Measurements from ENCODE around the gene APBA2.

Gene APBA2

DNA sequence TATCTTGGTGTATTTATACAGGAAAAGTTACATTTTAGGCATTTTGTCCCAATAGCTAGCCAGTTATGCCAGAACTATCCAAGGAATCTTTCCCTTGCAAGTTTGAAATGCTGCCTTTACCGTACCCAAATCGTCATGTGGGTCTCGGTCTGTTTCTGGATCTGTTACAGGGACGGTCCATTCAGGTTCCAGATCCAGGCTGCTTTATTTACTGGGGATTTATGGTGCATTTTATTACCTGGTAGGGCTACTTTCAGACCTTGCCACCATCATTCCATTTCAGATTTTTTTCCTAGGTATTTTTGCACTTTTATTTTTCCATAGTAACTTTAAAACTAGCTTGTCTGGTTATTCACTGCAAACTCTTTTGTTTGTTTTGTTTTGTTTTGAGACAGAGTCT is 197.4 kb downstream of the APBA2 start:
- Histone ChIP-seq H3K18ac (ENCODE audit: low read depth in 1 of 2, low read length in 2 of 2) (no peak overlapping the region), H3K9ac (ENCODE audit: low read length) (no peak overlapping the region), H3K4me2 (ENCODE audit: low read length, poor library complexity, severe bottlenecking) (no peak overlapping the region), H3K27ac (ENCODE audit: low read length, poor library complexity, severe bottlenecking) (no peak overlapping the region), H3K4ac (ENCODE audit: low read depth in 1 of 2, low read length in 2 of 2) (no peak overlapping the region), H3K4me3 (ENCODE audit: insufficient read depth in 1 of 2, low read depth in 1 of 2, low read length in 2 of 2) (no peak overlapping the region), H2BK120ac (ENCODE audit: low read depth, low read length) (no peak overlapping the region), H2AK5ac (ENCODE audit: low read length, severe bottlenecking) (no peak overlapping the region), H3K79me1 (replicated peaks; ENCODE audit: low read length, poor library complexity, severe bottlenecking) (no peaks in the 10 kb centered on the region), H4K91ac (ENCODE audit: low read length) (no peak overlapping the region), H3K9me3 (ENCODE audit: control insufficient read depth, low read length) (no peaks in the 10 kb centered on the region), H2AFZ (ENCODE audit: low read depth, low read length) (no peak overlapping the region), H3K14ac (ENCODE audit: low read length in 2 of 2) (no peak overlapping the region), H3K27me3 (ENCODE audit: control insufficient read depth in 1 of 2, insufficient read depth in 1 of 2, low read length in 2 of 2) (peaks cover 0 to under 1% of the 10 kb centered on the region in 2 experiments), H3K4me1 (ENCODE audit: control insufficient read depth, insufficient read depth, low read depth, low read length) (no peaks in the 10 kb centered on the region), H2BK12ac (ENCODE audit: low read length in 2 of 2) (no peak overlapping the region), H3K36me3 (ENCODE audit: control insufficient read depth in 1 of 2, insufficient read depth in 2 of 2, low read depth in 1 of 2, low read length in 2 of 2) (no peaks in the 10 kb centered on the region), H2BK15ac (ENCODE audit: low read depth, poor library complexity, severe bottlenecking) (no peak overlapping the region), H4K8ac (ENCODE audit: low read length) (no peak overlapping the region), H2BK5ac (ENCODE audit: low read depth, low read length, poor library complexity, severe bottlenecking) (no peak overlapping the region), H3K23ac (ENCODE audit: low read length in 2 of 2) (no peak overlapping the region)
- no peak for DNase-seq
- WGBS, result 95% methylated on average over 4 of the region's 4 CpGs

DNA sequence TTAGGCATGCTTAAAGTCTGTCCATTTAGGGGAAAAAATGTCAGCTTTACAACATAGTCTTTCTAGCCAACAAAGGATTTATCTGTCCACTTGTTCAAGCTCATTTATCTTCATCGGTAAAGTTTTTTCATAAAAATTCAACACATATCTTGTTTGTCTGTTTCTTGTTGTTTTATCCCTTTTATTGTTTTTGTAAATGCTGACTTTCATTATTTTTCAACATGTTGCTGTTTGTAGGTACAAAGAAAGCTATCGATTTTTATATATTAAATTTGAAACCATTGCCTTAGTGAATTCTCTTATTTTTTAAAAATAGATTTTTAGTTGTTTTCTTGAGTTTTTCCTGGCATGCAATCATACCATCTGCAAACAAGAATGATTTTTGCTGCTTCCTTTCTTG is 198.1 kb downstream of the APBA2 start:
- no peak overlapping the region for H3K4ac ChIP-seq (ENCODE audit: low read depth in 1 of 2, low read length in 2 of 2)
- no peak overlapping the region for H4K91ac ChIP-seq (ENCODE audit: low read length)
- H2BK12ac ChIP-seq (ENCODE audit: low read length in 2 of 2), result no peak overlapping the region
- H3K4me3 ChIP-seq (ENCODE audit: insufficient read depth in 1 of 2, low read depth in 1 of 2, low read length in 2 of 2), result no peak overlapping the region
- no peak overlapping the region for H4K8ac ChIP-seq (ENCODE audit: low read length)
- no peaks in the 10 kb centered on the region for H3K9me3 ChIP-seq (ENCODE audit: control insufficient read depth, low read length)
- no peak for DNase-seq
- H3K27me3 ChIP-seq (ENCODE audit: control insufficient read depth in 1 of 2, insufficient read depth in 1 of 2, low read length in 2 of 2), result peaks cover 0 to 6% of the 10 kb centered on the region in 2 experiments
- no peaks in the 10 kb centered on the region for H3K79me1 ChIP-seq (replicated peaks; ENCODE audit: low read length, poor library complexity, severe bottlenecking)
- H2BK15ac ChIP-seq (ENCODE audit: low read depth, poor library complexity, severe bottlenecking), result no peak overlapping the region
- no peak overlapping the region for H3K27ac ChIP-seq (ENCODE audit: low read length, poor library complexity, severe bottlenecking)
- no peaks in the 10 kb centered on the region for H3K4me1 ChIP-seq (ENCODE audit: control insufficient read depth, insufficient read depth, low read depth, low read length)
- no peak overlapping the region for H3K14ac ChIP-seq (ENCODE audit: low read length in 2 of 2)
- no peak overlapping the region for H2AFZ ChIP-seq (ENCODE audit: low read depth, low read length)
- H3K4me2 ChIP-seq (ENCODE audit: low read length, poor library complexity, severe bottlenecking), result no peak overlapping the region
- H2BK120ac ChIP-seq (ENCODE audit: low read depth, low read length), result no peak overlapping the region
- no peak overlapping the region for H3K18ac ChIP-seq (ENCODE audit: low read depth in 1 of 2, low read length in 2 of 2)
- H2BK5ac ChIP-seq (ENCODE audit: low read depth, low read length, poor library complexity, severe bottlenecking), result no peak overlapping the region
- no peak overlapping the region for H3K9ac ChIP-seq (ENCODE audit: low read length)
- H2AK5ac ChIP-seq (ENCODE audit: low read length, severe bottlenecking), result no peak overlapping the region
- WGBS, result no CpG with 5 or more reads among the region's 2 CpGs
- H3K36me3 ChIP-seq (ENCODE audit: control insufficient read depth in 1 of 2, insufficient read depth in 2 of 2, low read depth in 1 of 2, low read length in 2 of 2), result no peaks in the 10 kb centered on the region
- H3K23ac ChIP-seq (ENCODE audit: low read length in 2 of 2), result no peak overlapping the region

DNA sequence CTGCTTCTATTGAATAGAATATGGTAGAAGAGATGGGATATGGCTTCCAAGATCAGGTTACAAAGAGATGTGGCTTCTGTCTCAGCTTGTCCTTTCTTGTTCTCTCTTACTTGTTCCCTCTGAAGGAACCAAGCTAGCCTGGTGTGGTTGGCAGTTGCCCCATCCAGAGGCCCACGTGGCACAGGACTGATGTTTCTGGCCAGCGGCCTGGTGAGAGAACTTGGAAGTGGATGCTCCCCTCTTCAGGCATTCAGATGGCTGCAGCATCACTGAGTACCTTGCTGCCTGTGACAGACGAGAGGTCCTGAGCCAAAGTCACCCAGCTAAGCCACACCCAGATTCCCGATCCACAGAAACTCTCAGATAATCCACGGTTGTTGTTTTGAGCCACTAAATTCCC is 200.2 kb downstream of the APBA2 start:
- H3K4ac ChIP-seq (ENCODE audit: low read depth in 1 of 2, low read length in 2 of 2), result no peak overlapping the region
- no peak overlapping the region for H2BK120ac ChIP-seq (ENCODE audit: low read depth, low read length)
- H3K9me3 ChIP-seq (ENCODE audit: control insufficient read depth, low read length), result no peaks in the 10 kb centered on the region
- no peak overlapping the region for H3K4me2 ChIP-seq (ENCODE audit: low read length, poor library complexity, severe bottlenecking)
- WGBS, result 95% methylated on average over 5 of the region's 5 CpGs
- no peak overlapping the region for H2BK12ac ChIP-seq (ENCODE audit: low read length in 2 of 2)
- H3K27me3 ChIP-seq (ENCODE audit: control insufficient read depth in 1 of 2, insufficient read depth in 1 of 2, low read length in 2 of 2), result peaks cover 0 to 10% of the 10 kb centered on the region in 2 experiments
- no peaks in the 10 kb centered on the region for H3K4me1 ChIP-seq (ENCODE audit: control insufficient read depth, insufficient read depth, low read depth, low read length)
- no peak overlapping the region for H4K91ac ChIP-seq (ENCODE audit: low read length)
- no peak overlapping the region for H3K23ac ChIP-seq (ENCODE audit: low read length in 2 of 2)
- no peak overlapping the region for H2BK5ac ChIP-seq (ENCODE audit: low read depth, low read length, poor library complexity, severe bottlenecking)
- H3K79me1 ChIP-seq (replicated peaks; ENCODE audit: low read length, poor library complexity, severe bottlenecking), result no peaks in the 10 kb centered on the region
- no peaks in the 10 kb centered on the region for H3K36me3 ChIP-seq (ENCODE audit: control insufficient read depth in 1 of 2, insufficient read depth in 2 of 2, low read depth in 1 of 2, low read length in 2 of 2)
- no peak for DNase-seq
- H3K14ac ChIP-seq (ENCODE audit: low read length in 2 of 2), result peak overlapping the region in 1 of 2 experiments; percentile 36
- H2AFZ ChIP-seq (ENCODE audit: low read depth, low read length), result no peak overlapping the region
- no peak overlapping the region for H3K18ac ChIP-seq (ENCODE audit: low read depth in 1 of 2, low read length in 2 of 2)
- H4K8ac ChIP-seq (ENCODE audit: low read length), result peak overlapping the region; percentile 30
- H3K27ac ChIP-seq (ENCODE audit: low read length, poor library complexity, severe bottlenecking), result no peak overlapping the region
- no peak overlapping the region for H2AK5ac ChIP-seq (ENCODE audit: low read length, severe bottlenecking)
- no peak overlapping the region for H2BK15ac ChIP-seq (ENCODE audit: low read depth, poor library complexity, severe bottlenecking)
- H3K4me3 ChIP-seq (ENCODE audit: insufficient read depth in 1 of 2, low read depth in 1 of 2, low read length in 2 of 2), result no peak overlapping the region
- no peak overlapping the region for H3K9ac ChIP-seq (ENCODE audit: low read length)

DNA sequence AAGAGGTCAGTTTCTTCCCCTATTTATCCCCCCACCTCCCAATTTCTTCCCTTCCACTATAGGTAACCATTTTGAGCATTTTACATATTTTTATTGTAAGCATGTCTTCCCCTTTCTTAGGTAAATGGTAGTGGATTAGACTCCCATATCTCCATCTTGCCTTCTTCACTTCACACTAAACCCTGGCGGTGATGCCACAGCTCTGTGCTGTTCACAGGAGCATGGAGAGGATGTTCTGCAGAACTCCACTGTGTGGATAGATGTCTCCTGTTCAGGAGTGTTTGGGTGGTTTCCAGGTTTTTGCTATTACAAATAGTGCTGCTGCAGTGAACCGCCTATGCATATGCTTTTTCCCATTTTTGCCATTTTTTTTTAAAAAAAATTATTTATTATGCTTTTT is 201.1 kb downstream of the APBA2 start:
- H3K4me3 ChIP-seq (ENCODE audit: insufficient read depth in 1 of 2, low read depth in 1 of 2, low read length in 2 of 2), result no peak overlapping the region
- H3K9ac ChIP-seq (ENCODE audit: low read length), result no peak overlapping the region
- H3K14ac ChIP-seq (ENCODE audit: low read length in 2 of 2), result no peak overlapping the region
- no peak overlapping the region for H2BK15ac ChIP-seq (ENCODE audit: low read depth, poor library complexity, severe bottlenecking)
- H4K91ac ChIP-seq (ENCODE audit: low read length), result no peak overlapping the region
- H3K36me3 ChIP-seq (ENCODE audit: control insufficient read depth in 1 of 2, insufficient read depth in 2 of 2, low read depth in 1 of 2, low read length in 2 of 2), result no peaks in the 10 kb centered on the region
- WGBS, result no CpG with 5 or more reads among the region's 2 CpGs
- DNase-seq, result no peak
- no peak overlapping the region for H3K4ac ChIP-seq (ENCODE audit: low read depth in 1 of 2, low read length in 2 of 2)
- no peak overlapping the region for H2BK12ac ChIP-seq (ENCODE audit: low read length in 2 of 2)
- no peaks in the 10 kb centered on the region for H3K9me3 ChIP-seq (ENCODE audit: control insufficient read depth, low read length)
- H3K23ac ChIP-seq (ENCODE audit: low read length in 2 of 2), result no peak overlapping the region
- no peak overlapping the region for H2AK5ac ChIP-seq (ENCODE audit: low read length, severe bottlenecking)
- no peaks in the 10 kb centered on the region for H3K79me1 ChIP-seq (replicated peaks; ENCODE audit: low read length, poor library complexity, severe bottlenecking)
- peaks cover 0 to 10% of the 10 kb centered on the region in 2 experiments for H3K27me3 ChIP-seq (ENCODE audit: control insufficient read depth in 1 of 2, insufficient read depth in 1 of 2, low read length in 2 of 2)
- no peak overlapping the region for H3K4me2 ChIP-seq (ENCODE audit: low read length, poor library complexity, severe bottlenecking)
- no peaks in the 10 kb centered on the region for H3K4me1 ChIP-seq (ENCODE audit: control insufficient read depth, insufficient read depth, low read depth, low read length)
- H3K18ac ChIP-seq (ENCODE audit: low read depth in 1 of 2, low read length in 2 of 2), result no peak overlapping the region
- H2AFZ ChIP-seq (ENCODE audit: low read depth, low read length), result no peak overlapping the region
- H4K8ac ChIP-seq (ENCODE audit: low read length), result no peak overlapping the region
- H2BK5ac ChIP-seq (ENCODE audit: low read depth, low read length, poor library complexity, severe bottlenecking), result no peak overlapping the region
- H3K27ac ChIP-seq (ENCODE audit: low read length, poor library complexity, severe bottlenecking), result no peak overlapping the region
- no peak overlapping the region for H2BK120ac ChIP-seq (ENCODE audit: low read depth, low read length)
